Caki2 (cell line): Measurements from ENCODE around the gene NRXN3. TPM values are rescaled to one million over a fixed set of nuclear protein-coding genes. Genes with fewer than 3 reads are reported as not detected.

Experiments used
- DNase-seq: peaks from one replicate; pipeline ENCODE4 v3.0.0-alpha.2; 2015; ENCODE audit warnings: low read depth
- in situ Hi-C: cut with HindIII; loops from 2 replicates; pipeline ENCODE4 v1.10.0; 2016; ENCODE audit warnings: low sequenced_read_pairs, low pct_unique_long_range_greater_than_20kb, mixed read lengths
- total RNA-seq: library from RNA; depleted of rRNA; stranded (reverse); fragments of >200 nt; shearing (Covaris generic); gene quantifications from 2 replicates; pipeline ENCODE4 v1.2.3, GENCODE V29; 2014; ENCODE audit warnings: low replicate concordance

Gene NRXN3
- total RNA-seq, 1 experiment from 2014 or later = not detected

- in situ Hi-C loops = no loop called here
These were observed 128.1 kb downstream of the NRXN3 start for GRCh38 chr14:78298298-78298697.

GRCh38 chr14:78302841-78303240, 132.7 kb downstream of the NRXN3 start:
- in situ Hi-C loops = no loop called here

More at GRCh38 chr14:78298298-78298697, 128.1 kb downstream of the NRXN3 start:
- DNase-seq = no peak

GRCh38 chr14:78307671-78308070, 137.5 kb downstream of the NRXN3 start:
- no peak for DNase-seq
- in situ Hi-C loops = no loop called here

More at GRCh38 chr14:78302841-78303240, 132.7 kb downstream of the NRXN3 start:
- no peak for DNase-seq

GRCh38 chr14:78308079-78308478, 137.9 kb downstream of the NRXN3 start:
- no peak for DNase-seq
- in situ Hi-C loops = no loop called here

GRCh38 chr14:78310272-78310671, 140.1 kb downstream of the NRXN3 start:
- in situ Hi-C loops = no loop called here

GRCh38 chr14:78313499-78313898, 143.3 kb downstream of the NRXN3 start:
- in situ Hi-C loops = no loop called here
- DNase-seq = no peak

More at GRCh38 chr14:78310272-78310671, 140.1 kb downstream of the NRXN3 start:
- DNase-seq = no peak

GRCh38 chr14:78314484-78314883, 144.3 kb downstream of the NRXN3 start:
- in situ Hi-C loops = no loop called here
- DNase-seq = no peak

GRCh38 chr14:78316052-78316451, 145.9 kb downstream of the NRXN3 start:
- no peak for DNase-seq
- in situ Hi-C loops = no loop called here

GRCh38 chr14:78316786-78317185, 146.6 kb downstream of the NRXN3 start:
- in situ Hi-C loops = no loop called here

GRCh38 chr14:78319406-78319805, 149.2 kb downstream of the NRXN3 start:
- no peak for DNase-seq
- in situ Hi-C loops = no loop called here

More at GRCh38 chr14:78316786-78317185, 146.6 kb downstream of the NRXN3 start:
- no peak for DNase-seq

GRCh38 chr14:78319887-78320635, 149.9 kb downstream of the NRXN3 start:
- in situ Hi-C loops = no loop called here
- no peak for DNase-seq

- no peak for DNase-seq
- in situ Hi-C loops = no loop called here
These were observed 154.2 kb downstream of the NRXN3 start for GRCh38 chr14:78324353-78324752.

- DNase-seq = no peak
- in situ Hi-C loops = no loop called here
These were observed 155.7 kb downstream of the NRXN3 start for GRCh38 chr14:78325911-78326310.

GRCh38 chr14:78327426-78328221, 157.5 kb downstream of the NRXN3 start:
- in situ Hi-C loops = no loop called here
- DNase-seq = no peak

- in situ Hi-C loops = no loop called here
- no peak for DNase-seq
These were observed 159.2 kb downstream of the NRXN3 start for GRCh38 chr14:78329371-78329770.

GRCh38 chr14:78335531-78335930, 165.4 kb downstream of the NRXN3 start:
- in situ Hi-C loops = no loop called here
- DNase-seq = no peak

- in situ Hi-C loops = no loop called here
- no peak for DNase-seq
These were observed 170.1 kb downstream of the NRXN3 start for GRCh38 chr14:78340250-78340649.

- in situ Hi-C loops = no loop called here
- no peak for DNase-seq
These were observed 171.7 kb downstream of the NRXN3 start for GRCh38 chr14:78341827-78342389.

- no peak for DNase-seq
- in situ Hi-C loops = no loop called here
These were observed 172.7 kb downstream of the NRXN3 start for GRCh38 chr14:78342879-78343278.
